HG02852 (cell line): ENCODE data around the gene PMEL.
"Not testable (repeated sequence)": the region's sequence is repeated elsewhere in the genome, so short reads cannot be mapped to it uniquely, and the experiment has no call there.

ENCODE experiments used
- ATAC-seq: cut with Tn5 transposase; IDR thresholded peaks from one replicate; pipeline ENCODE4 v1.9.1; 2021; ENCODE audit warnings: mild to moderate bottlenecking, moderate library complexity; ENCODE audit not compliant: unreplicated experiment

The PMEL gene

DNA sequence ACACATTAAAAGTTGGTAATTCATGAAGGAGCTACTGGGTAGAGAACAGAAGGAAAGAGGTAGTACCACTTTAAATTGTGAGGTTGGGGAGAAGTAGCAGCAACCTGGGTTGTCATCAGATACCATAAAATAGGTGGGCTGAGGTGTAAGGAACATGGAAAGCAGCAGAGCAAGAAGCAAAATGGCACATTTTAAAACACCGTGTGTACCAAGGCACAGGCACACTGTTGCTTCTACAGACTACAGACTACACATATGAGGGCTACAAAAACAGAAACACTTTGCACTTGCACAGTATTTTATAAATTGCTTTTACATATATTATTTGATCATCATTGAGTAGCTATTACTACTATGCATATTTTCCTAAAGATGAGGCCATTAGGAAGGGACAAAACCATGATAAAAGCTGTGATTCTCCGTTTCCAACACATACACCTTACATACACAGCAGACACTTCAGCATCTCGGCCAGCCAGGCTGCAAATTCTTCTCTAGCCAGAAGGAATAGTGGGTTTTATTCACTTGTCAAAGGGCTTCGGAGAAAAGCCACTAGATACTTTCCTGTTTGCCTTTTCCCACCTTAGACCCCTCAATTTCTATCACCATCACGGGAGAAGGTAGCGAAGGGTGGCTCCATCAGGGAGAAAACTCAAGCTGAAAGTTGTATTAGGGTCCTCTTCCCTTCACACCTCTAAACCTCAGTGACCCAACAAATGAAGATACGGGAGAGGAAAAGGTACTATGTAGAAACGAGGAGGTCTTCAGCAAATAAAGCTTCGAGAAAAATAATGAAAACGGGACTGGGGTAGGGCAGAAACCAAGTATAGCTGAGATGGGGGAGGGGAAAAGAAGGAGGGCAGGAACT lies 39.7 kb downstream of the PMEL start:
- ATAC-seq = peak; percentile 4

GRCh38 chr12:55925371-55925770 lies 40.5 kb downstream of the PMEL start:
- ATAC-seq = no peak

GRCh38 chr12:55923648-55924047 lies 42.2 kb downstream of the PMEL start:
- ATAC-seq = not testable (repeated sequence)

DNA sequence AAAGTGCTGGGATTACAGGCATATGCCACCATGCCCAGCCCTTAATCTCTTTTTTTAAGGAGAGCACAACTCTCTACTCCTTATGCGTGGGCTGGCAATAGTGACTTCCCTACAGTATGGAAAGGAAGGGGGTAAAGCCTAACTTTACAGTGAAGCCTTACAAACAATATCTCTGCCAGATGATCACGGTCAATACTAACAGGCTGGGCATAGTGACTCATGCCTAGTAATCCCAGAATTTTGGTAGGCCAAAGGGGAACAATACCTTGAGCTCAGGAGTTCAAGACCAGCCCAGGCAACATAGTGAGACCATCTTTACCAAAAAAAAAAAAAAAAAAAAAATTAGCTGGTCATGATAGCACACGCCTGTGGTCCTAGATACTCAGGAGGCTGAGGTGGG lies 43.7 kb downstream of the PMEL start:
- no peak for ATAC-seq

DNA sequence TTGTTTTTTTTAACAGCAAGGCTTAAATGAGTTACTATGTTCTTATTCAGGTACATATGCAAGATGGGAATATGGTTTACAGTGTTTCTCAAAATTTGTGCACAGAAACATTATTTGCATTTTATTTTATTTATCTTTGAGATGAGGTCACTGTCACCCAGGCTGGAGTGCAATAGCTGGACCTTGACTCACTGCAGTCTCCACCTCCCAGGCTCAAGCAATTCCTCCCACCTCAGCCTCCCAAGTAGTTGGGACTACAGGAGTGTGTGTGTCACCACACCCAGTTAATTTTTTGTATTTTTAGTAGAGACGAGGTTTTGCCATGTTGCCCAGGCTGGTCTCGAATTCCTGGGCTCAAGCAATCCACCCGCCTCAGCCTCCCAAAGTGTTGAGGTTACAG lies 46.8 kb downstream of the PMEL start:
- not testable (repeated sequence) for ATAC-seq

- no peak for ATAC-seq
Measured at GRCh38 chr12:55915482-55915859, 50.4 kb downstream of the PMEL start.

DNA sequence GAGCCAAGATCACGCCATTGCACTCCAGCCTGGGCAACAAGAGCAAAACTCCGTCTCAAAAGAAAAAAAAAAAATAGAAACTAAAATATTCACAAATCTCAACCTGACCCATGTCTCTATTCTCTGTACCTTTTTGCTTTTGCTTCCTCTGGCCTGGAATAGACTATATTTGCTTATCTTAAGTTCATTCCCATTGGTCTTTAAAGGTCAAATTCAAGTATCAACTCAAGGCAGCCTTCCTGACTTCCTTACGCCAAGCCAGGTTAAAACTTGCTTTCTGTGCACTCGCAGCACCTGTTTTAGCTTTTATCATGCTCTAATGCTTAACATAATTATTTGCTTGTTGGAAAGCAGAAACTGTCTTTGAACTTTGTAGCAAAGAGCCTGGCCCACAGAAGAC lies 52.9 kb downstream of the PMEL start:
- ATAC-seq = no peak

- no peak for ATAC-seq
Measured at GRCh38 chr12:55909513-55909884, 56.3 kb downstream of the PMEL start.

- ATAC-seq = no peak
Measured at GRCh38 chr12:55908726-55909512, 56.9 kb downstream of the PMEL start.

GRCh38 chr12:55906056-55906455 lies 59.8 kb downstream of the PMEL start:
- no peak for ATAC-seq
